Activated naive CD8-positive, alpha-beta T cell (primary cell): Measurements from ENCODE around the gene C16orf86.

Experiments
- H3K27ac Mint-ChIP-seq: one replicate; pipeline ENCODE4 v1.8.0; 2021; ENCODE audit warnings: mixed read lengths
- H3K27me3 Mint-ChIP-seq: one replicate; pipeline ENCODE4 v1.8.0; 2021; ENCODE audit warnings: mixed read lengths
- H3K36me3 Mint-ChIP-seq: one replicate; pipeline ENCODE4 v1.8.0; 2021; ENCODE audit warnings: mixed read lengths
- H3K4me1 Mint-ChIP-seq: one replicate; pipeline ENCODE4 v1.8.0; 2021; ENCODE audit warnings: low read depth, mixed read lengths
- H3K4me3 Mint-ChIP-seq: one replicate; pipeline ENCODE4 v1.8.0; 2021; ENCODE audit warnings: mild to moderate bottlenecking, mixed read lengths
- H3K9me3 Mint-ChIP-seq: one replicate; pipeline ENCODE4 v1.8.0; 2021; ENCODE audit warnings: low read depth, mixed read lengths

Gene C16orf86

GRCh38 chr16:67668495-67669157 lies 2.0 kb downstream of the C16orf86 start:
- Mint-ChIP-seq H3K4me3 (no peak overlapping the region), H3K27me3 (no peaks in the 10 kb centered on the region), H3K9me3 (no peaks in the 10 kb centered on the region), H3K27ac (no peak overlapping the region), H3K4me1 (peaks cover 14% of the 10 kb centered on the region), H3K36me3 (peaks cover 5% of the 10 kb centered on the region)

DNA sequence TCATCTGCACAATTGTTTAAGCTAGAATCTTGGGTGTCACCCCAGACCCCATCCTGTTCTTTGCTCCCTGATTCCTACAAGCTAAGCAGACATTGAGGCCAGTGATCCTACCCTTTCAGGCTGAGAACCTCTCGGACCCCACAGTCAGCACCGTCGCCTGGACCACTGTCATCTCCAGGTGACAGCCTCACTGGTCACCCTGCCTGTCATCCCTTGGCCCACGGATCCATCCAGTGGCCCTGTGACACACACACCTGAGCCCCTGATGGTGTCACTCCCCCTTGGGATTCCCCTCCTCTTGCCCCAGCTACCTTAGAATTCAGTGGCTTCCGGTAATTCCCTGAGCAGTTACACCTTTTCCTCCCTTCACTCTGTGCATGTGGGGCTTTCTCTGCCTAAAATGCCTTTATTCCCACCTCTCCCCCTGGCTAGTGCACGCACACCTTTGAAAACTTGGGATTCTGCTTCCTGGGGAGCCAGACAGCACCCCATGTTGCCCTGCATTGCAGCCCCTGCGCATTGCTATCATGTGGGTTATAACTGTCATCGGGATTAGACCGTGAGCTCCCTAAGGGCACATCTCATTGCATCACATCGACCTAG lies 3.0 kb downstream of the C16orf86 start:
- Mint-ChIP-seq H3K27ac (no peak overlapping the region), H3K9me3 (no peaks in the 10 kb centered on the region), H3K36me3 (peaks cover under 1% of the 10 kb centered on the region), H3K27me3 (no peaks in the 10 kb centered on the region), H3K4me3 (no peak overlapping the region), H3K4me1 (peaks cover 14% of the 10 kb centered on the region)

DNA sequence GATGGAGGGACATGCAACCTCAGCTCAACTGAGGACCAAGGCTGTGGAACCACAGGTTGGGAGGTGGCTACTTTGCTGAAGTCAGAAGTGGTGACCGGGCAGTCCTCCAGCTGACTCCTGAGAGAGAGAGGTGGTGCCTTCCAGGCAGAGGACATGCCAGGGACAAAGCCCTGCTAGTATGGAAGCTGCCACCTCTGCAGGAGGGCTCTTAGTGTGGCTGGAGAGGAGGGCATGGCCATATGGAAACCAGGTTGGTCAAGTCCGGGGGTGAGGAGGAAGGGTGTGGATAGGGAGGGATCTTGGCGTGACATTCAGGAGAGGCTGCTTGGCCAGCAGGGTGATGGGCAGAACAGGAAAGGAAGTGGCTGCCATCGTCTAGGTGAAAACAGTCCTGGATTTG lies 5.7 kb downstream of the C16orf86 start:
- no peaks in the 10 kb centered on the region for H3K27me3 Mint-ChIP-seq
- no peak overlapping the region for H3K27ac Mint-ChIP-seq
- H3K4me1 Mint-ChIP-seq, result peaks cover 6% of the 10 kb centered on the region
- no peak overlapping the region for H3K4me3 Mint-ChIP-seq
- no peaks in the 10 kb centered on the region for H3K36me3 Mint-ChIP-seq
- no peaks in the 10 kb centered on the region for H3K9me3 Mint-ChIP-seq

GRCh38 chr16:67672739-67673662 lies 6.4 kb downstream of the C16orf86 start:
- Mint-ChIP-seq H3K36me3 (no peaks in the 10 kb centered on the region), H3K4me3 (no peak overlapping the region)

GRCh38 chr16:67673712-67674580 lies 7.3 kb downstream of the C16orf86 start:
- H3K36me3 Mint-ChIP-seq, result no peaks in the 10 kb centered on the region
- peaks cover 2% of the 10 kb centered on the region for H3K4me1 Mint-ChIP-seq
- H3K27ac Mint-ChIP-seq, result no peak overlapping the region
- H3K27me3 Mint-ChIP-seq, result no peaks in the 10 kb centered on the region
- H3K9me3 Mint-ChIP-seq, result no peaks in the 10 kb centered on the region
- H3K4me3 Mint-ChIP-seq, result no peak overlapping the region

More at GRCh38 chr16:67672739-67673662, 6.4 kb downstream of the C16orf86 start:
- no peak overlapping the region for H3K27ac Mint-ChIP-seq
- H3K4me1 Mint-ChIP-seq, result peaks cover 3% of the 10 kb centered on the region
- no peaks in the 10 kb centered on the region for H3K9me3 Mint-ChIP-seq
- no peaks in the 10 kb centered on the region for H3K27me3 Mint-ChIP-seq

DNA sequence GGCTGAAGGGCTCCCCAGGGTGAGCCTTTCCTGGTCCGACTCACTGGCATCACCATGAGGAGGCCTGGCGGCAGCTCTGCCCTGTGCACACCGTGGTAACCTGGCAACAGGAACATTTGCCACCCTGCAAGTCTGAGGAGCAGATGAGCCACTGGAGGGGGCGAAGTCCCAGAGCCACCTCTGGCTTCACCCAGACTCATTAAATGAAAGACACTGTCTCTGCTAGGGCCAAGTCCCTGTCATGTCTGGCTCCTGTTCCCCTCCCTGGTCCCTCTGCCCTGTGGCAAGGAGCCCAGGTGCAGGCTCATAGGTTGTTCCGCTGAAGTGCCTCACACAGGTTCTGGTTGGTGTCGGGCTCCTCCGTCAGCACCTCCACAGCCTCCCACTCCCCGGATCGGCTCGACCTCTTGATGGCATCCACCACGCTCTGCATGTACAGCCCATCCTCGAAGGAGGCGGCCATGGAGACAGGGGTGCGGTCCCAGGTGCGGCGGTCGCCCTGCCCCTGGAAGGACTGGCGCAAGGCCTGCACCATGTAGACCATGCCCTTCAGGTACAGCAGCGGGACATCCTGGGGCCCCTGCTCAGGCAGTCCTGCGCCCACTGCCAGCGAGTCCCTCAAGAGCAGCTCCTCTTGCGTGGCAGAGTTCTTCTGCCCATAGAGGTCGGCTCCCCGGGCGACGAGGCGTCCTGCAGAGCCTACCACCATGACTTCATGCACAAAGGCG lies 8.4 kb downstream of the C16orf86 start:
- Mint-ChIP-seq H3K27ac (no peak overlapping the region), H3K27me3 (no peaks in the 10 kb centered on the region), H3K36me3 (no peaks in the 10 kb centered on the region), H3K4me1 (no peaks in the 10 kb centered on the region), H3K9me3 (no peaks in the 10 kb centered on the region), H3K4me3 (no peak overlapping the region)

DNA sequence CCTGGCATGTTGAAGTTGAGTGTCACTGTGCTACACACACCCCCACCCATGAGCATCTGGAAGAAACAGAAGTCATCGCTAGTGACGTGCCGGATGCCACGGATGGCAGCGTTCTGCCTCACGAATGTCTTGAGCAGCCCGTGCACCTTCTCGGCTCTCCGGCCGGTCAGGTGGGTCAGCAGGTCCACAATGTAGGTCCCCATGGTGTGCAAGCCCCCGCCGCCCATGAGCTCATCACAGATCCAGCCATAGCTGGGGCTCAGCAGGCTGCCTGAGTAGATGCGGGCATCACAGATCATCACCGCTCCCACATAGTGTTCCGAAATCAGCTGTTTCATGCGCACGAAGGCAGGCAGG lies 8.9 kb downstream of the C16orf86 start:
- Mint-ChIP-seq H3K9me3 (no peaks in the 10 kb centered on the region), H3K27me3 (no peaks in the 10 kb centered on the region)

DNA sequence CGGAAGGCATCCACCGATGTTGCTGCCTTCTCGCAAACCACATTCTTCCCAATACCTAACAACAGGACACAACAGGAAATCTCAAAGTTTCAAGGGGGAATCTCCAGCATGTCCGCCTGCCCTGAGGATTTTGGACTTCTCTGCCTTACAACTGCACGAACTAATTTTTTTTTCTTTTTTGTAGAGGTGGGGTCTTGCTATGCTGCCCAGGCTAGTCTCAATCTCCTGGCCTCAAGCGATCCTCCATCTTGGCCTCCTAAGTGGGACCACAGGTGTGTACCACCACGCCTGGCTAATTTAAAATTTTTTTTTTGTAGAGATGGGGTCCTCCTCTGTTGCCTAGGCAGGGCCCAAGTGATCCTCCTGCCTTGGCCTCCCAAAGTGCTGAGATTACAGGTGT lies 9.4 kb downstream of the C16orf86 start:
- no peak overlapping the region for H3K4me3 Mint-ChIP-seq
- no peaks in the 10 kb centered on the region for H3K36me3 Mint-ChIP-seq
- H3K4me1 Mint-ChIP-seq, result no peaks in the 10 kb centered on the region
- no peaks in the 10 kb centered on the region for H3K9me3 Mint-ChIP-seq
- H3K27ac Mint-ChIP-seq, result no peak overlapping the region
- H3K27me3 Mint-ChIP-seq, result no peaks in the 10 kb centered on the region

More for the DNA sequence above, 8.9 kb downstream of the C16orf86 start:
- H3K4me1 Mint-ChIP-seq, result no peaks in the 10 kb centered on the region
- H3K4me3 Mint-ChIP-seq, result no peak overlapping the region
- H3K36me3 Mint-ChIP-seq, result no peaks in the 10 kb centered on the region
- H3K27ac Mint-ChIP-seq, result no peak overlapping the region

DNA sequence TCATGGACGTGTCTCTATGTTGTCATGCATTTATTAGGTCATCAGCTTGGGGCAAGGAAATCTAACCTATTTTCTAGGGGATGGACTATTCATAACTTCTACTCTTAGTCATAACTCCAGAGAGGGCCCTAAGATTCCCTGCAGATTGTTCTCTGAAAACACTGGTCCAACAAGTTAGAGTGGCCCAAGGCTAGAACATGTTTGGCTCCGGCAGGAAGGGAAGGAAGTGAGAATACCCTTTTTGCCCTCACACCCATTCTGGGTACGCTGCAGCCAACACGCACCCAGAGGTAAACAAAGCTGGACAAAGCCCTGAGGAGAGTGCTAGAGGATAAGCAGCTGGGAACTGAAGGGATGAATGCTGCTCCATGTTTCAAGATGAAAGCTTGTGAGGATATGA lies 9.9 kb downstream of the C16orf86 start:
- no peaks in the 10 kb centered on the region for H3K4me1 Mint-ChIP-seq
- no peaks in the 10 kb centered on the region for H3K27me3 Mint-ChIP-seq
- no peaks in the 10 kb centered on the region for H3K9me3 Mint-ChIP-seq
- no peaks in the 10 kb centered on the region for H3K36me3 Mint-ChIP-seq
- H3K4me3 Mint-ChIP-seq, result no peak overlapping the region
- H3K27ac Mint-ChIP-seq, result no peak overlapping the region

- Mint-ChIP-seq H3K36me3 (no peaks in the 10 kb centered on the region), H3K4me3 (no peak overlapping the region)
Measured at GRCh38 chr16:67676939-67677338, 10.3 kb downstream of the C16orf86 start.

GRCh38 chr16:67677712-67678111 lies 11.1 kb downstream of the C16orf86 start:
- no peak overlapping the region for H3K27ac Mint-ChIP-seq
- H3K4me3 Mint-ChIP-seq, result no peak overlapping the region
- H3K9me3 Mint-ChIP-seq, result no peaks in the 10 kb centered on the region
- H3K36me3 Mint-ChIP-seq, result peaks cover 3% of the 10 kb centered on the region
- no peaks in the 10 kb centered on the region for H3K4me1 Mint-ChIP-seq
- no peaks in the 10 kb centered on the region for H3K27me3 Mint-ChIP-seq

More at GRCh38 chr16:67676939-67677338, 10.3 kb downstream of the C16orf86 start:
- no peaks in the 10 kb centered on the region for H3K4me1 Mint-ChIP-seq
- no peak overlapping the region for H3K27ac Mint-ChIP-seq
- no peaks in the 10 kb centered on the region for H3K27me3 Mint-ChIP-seq
- H3K9me3 Mint-ChIP-seq, result no peaks in the 10 kb centered on the region

GRCh38 chr16:67678354-67679023 lies 11.9 kb downstream of the C16orf86 start:
- H3K27me3 Mint-ChIP-seq, result no peaks in the 10 kb centered on the region
- peaks cover 3% of the 10 kb centered on the region for H3K36me3 Mint-ChIP-seq
- no peaks in the 10 kb centered on the region for H3K4me1 Mint-ChIP-seq
- no peak overlapping the region for H3K27ac Mint-ChIP-seq
- no peak overlapping the region for H3K4me3 Mint-ChIP-seq
- H3K9me3 Mint-ChIP-seq, result no peaks in the 10 kb centered on the region

- Mint-ChIP-seq H3K27ac (no peak overlapping the region), H3K4me3 (no peak overlapping the region), H3K27me3 (no peaks in the 10 kb centered on the region)
Measured at GRCh38 chr16:67679935-67680897, 13.6 kb downstream of the C16orf86 start.

More at GRCh38 chr16:67679935-67680897, 13.6 kb downstream of the C16orf86 start:
- H3K4me1 Mint-ChIP-seq, result no peaks in the 10 kb centered on the region
- H3K36me3 Mint-ChIP-seq, result peaks cover 3% of the 10 kb centered on the region
- no peaks in the 10 kb centered on the region for H3K9me3 Mint-ChIP-seq
